ENCODE data around the gene MYL5.

The MYL5 gene

DNA sequence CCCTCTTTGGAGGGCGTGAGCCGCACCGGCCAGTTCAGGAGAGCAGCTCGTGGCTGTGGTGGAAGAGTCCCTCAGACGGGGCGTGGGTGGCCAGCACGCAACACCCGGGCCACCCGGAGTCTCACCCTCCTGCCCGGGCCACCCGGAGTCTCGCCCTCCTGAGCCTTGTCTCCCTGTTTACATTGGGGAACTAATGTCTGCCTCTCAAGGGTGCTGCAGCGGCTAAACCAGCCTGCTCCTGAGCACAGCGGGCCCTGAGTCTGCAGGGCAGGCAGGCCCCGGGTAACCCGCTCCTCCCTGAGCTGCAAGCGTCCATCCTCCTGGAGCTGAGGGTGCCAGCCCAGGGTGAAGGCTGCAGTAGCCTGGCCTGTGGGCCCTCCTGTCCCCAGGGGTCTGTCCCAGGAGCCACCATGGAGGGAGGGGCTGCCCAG is 46.0 kb upstream of the MYL5 start:
- no peaks in the 10 kb centered on the region for H3K4me1 ChIP-seq (ENCODE audit: control insufficient read depth, insufficient read depth, low read length)
- ChIA-PET POLR2A (no interaction called here), CTCF (no interaction called here)

DNA sequence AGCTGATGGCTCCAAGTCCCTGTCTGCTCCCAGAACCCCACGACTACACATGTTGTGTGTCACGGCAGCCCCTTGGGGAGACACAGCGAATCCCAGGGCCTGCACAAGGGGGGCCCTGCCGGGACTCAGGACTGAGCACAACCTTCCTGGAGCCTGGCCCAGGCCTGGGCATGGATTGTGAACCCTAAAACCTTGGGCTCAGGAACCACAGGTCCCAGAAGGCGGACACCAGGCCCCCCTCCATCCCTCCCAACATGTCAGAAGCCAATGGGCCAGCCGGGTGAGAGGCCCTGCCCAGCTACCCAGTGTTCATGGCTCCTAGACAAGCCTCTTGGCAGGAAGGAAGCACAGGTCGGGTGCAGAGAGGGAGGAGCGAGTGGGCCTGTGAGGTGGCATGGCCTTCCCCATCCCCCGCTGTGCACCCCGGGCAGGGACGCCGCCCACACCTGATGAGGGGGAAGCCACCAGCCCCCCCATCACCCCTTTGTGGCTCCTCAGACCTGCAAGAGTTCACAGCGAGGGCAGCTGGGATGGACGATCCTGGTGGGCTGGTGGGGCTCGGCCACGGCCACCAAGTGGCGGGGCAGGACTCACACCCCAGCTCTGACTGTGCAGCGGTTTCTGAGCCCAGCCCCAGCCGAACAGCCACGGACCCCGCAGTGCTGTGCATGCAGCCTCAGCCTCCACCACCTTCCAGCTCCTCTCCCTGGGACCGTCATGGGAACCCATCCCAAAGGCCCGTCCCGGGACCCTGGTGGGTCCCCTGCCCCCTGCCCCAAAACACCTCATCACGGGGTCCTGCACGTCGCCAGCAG is 45.3 kb upstream of the MYL5 start:
- Histone ChIP-seq H3K4me3 (ENCODE audit: low read depth, low read length) (no peak overlapping the region), H3K9me3 (ENCODE audit: control insufficient read depth, insufficient read depth, low read depth, low read length) (no peaks in the 10 kb centered on the region), H3K27ac (ENCODE audit: extremely low read depth, low read depth, low read length) (no peak overlapping the region), H3K4me1 (ENCODE audit: control insufficient read depth, insufficient read depth, low read length) (no peaks in the 10 kb centered on the region), H3K36me3 (ENCODE audit: control insufficient read depth in 2 of 2, insufficient read depth in 1 of 2, low read length in 2 of 2) (no peaks in the 10 kb centered on the region)
- ChIA-PET CTCF (no interaction called here), POLR2A (no interaction called here)
- TF ChIP-seq ZNF544 (tag by site-specific recombination; IDR thresholded peaks at IDR 0.05) (no peak), ZNF266 (tag by site-specific recombination; IDR thresholded peaks at IDR 0.05; ENCODE audit: low read depth) (no peak), ZNF624 (tag by site-specific recombination; IDR thresholded peaks at IDR 0.05) (no peak), GLI4 (tag by site-specific recombination; IDR thresholded peaks at IDR 0.05) (no peak), ZNF670 (tag by site-specific recombination; IDR thresholded peaks at IDR 0.05; ENCODE audit: low read depth) (no peak), TRIM28 (IDR thresholded peaks at IDR 0.05; ENCODE audit: borderline replicate concordance, low read length) (no peak)

More for the DNA sequence above, 46.0 kb upstream of the MYL5 start:
- TF ChIP-seq, protein P1, sequence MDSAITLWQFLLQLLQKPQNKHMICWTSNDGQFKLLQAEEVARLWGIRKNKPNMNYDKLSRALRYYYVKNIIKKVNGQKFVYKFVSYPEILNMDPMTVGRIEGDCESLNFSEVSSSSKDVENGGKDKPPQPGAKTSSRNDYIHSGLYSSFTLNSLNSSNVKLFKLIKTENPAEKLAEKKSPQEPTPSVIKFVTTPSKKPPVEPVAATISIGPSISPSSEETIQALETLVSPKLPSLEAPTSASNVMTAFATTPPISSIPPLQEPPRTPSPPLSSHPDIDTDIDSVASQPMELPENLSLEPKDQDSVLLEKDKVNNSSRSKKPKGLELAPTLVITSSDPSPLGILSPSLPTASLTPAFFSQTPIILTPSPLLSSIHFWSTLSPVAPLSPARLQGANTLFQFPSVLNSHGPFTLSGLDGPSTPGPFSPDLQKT (IDR thresholded peaks at IDR 0.05; ENCODE audit: borderline replicate concordance, low read depth, low read length) = no peak
- TF ChIP-seq ZNF501 (tag by site-specific recombination; IDR thresholded peaks at IDR 0.05) (no peak), ZNF433 (tag by site-specific recombination; IDR thresholded peaks at IDR 0.05; ENCODE audit: low read depth) (no peak), ZNF423 (tag by site-specific recombination; IDR thresholded peaks at IDR 0.05) (no peak), ZNF48 (tag by site-specific recombination; IDR thresholded peaks at IDR 0.05) (no peak), REPIN1 (tag by site-specific recombination; IDR thresholded peaks at IDR 0.05; ENCODE audit: low read depth) (no peak), ZBTB7A (tag by site-specific recombination; IDR thresholded peaks at IDR 0.05; ENCODE audit: low read depth) (no peak), ZNF785 (tag by site-specific recombination; IDR thresholded peaks at IDR 0.05) (no peak), ZNF138 (tag by site-specific recombination; IDR thresholded peaks at IDR 0.05; ENCODE audit: borderline replicate concordance) (no peak), INSM2 (tag by site-specific recombination; IDR thresholded peaks at IDR 0.05) (no peak), ZNF571 (tag by site-specific recombination; IDR thresholded peaks at IDR 0.05) (no peak), IKZF3 (tag by site-specific recombination; IDR thresholded peaks at IDR 0.05) (no peak), WT1 (tag by site-specific recombination; IDR thresholded peaks at IDR 0.05) (no peak), ZNF302 (tag by site-specific recombination; IDR thresholded peaks at IDR 0.05; ENCODE audit: low read depth) (no peak), ZNF133 (tag by site-specific recombination; IDR thresholded peaks at IDR 0.05) (no peak)
- TF ChIP-seq, protein P2, sequence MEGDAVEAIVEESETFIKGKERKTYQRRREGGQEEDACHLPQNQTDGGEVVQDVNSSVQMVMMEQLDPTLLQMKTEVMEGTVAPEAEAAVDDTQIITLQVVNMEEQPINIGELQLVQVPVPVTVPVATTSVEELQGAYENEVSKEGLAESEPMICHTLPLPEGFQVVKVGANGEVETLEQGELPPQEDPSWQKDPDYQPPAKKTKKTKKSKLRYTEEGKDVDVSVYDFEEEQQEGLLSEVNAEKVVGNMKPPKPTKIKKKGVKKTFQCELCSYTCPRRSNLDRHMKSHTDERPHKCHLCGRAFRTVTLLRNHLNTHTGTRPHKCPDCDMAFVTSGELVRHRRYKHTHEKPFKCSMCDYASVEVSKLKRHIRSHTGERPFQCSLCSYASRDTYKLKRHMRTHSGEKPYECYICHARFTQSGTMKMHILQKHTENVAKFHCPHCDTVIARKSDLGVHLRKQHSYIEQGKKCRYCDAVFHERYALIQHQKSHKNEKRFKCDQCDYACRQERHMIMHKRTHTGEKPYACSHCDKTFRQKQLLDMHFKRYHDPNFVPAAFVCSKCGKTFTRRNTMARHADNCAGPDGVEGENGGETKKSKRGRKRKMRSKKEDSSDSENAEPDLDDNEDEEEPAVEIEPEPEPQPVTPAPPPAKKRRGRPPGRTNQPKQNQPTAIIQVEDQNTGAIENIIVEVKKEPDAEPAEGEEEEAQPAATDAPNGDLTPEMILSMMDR (tag by site-specific recombination; IDR thresholded peaks at IDR 0.05) = no peak
- TF ChIP-seq, protein P3, sequence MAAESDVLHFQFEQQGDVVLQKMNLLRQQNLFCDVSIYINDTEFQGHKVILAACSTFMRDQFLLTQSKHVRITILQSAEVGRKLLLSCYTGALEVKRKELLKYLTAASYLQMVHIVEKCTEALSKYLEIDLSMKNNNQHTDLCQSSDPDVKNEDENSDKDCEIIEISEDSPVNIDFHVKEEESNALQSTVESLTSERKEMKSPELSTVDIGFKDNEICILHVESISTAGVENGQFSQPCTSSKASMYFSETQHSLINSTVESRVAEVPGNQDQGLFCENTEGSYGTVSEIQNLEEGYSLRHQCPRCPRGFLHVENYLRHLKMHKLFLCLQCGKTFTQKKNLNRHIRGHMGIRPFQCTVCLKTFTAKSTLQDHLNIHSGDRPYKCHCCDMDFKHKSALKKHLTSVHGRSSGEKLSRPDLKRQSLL (tag by site-specific recombination; IDR thresholded peaks at IDR 0.05) = no peak
- no peaks in the 10 kb centered on the region for H3K9me3 ChIP-seq (ENCODE audit: control insufficient read depth, insufficient read depth, low read depth, low read length)
- H3K4me3 ChIP-seq (ENCODE audit: low read depth, low read length) = no peak overlapping the region
- no peak overlapping the region for H3K27ac ChIP-seq (ENCODE audit: extremely low read depth, low read depth, low read length)
- H3K36me3 ChIP-seq (ENCODE audit: control insufficient read depth in 2 of 2, insufficient read depth in 1 of 2, low read length in 2 of 2) = no peaks in the 10 kb centered on the region

Data from HEK293 (cell line).